AG04450 (cell line): ENCODE results near the gene NFASC. TPM values are rescaled to one million over a fixed set of nuclear protein-coding genes. Genes with fewer than 3 reads are reported as not detected.

Experiments
- CTCF ChIA-PET: fragments of 300-600, 350-600 bp; formaldehyde crosslinking; extraction: SDS; loops from one replicate; lab custom pipeline; 2022; ENCODE audit warnings: antibody characterized with exemption, inconsistent platforms; lab: Charles Lee
- POLR2A ChIA-PET: fragments of 350-600 bp; formaldehyde crosslinking; extraction: SDS; loops from one replicate; lab custom pipeline; 2021; ENCODE audit warnings: antibody characterized with exemption, inconsistent platforms; lab: Yijun Ruan, JAX
- DNase-seq: peaks from one replicate; pipeline ENCODE4 v3.0.0-alpha.2; 2011; ENCODE audit warnings: low read depth, low spot score
- H3K27ac ChIP-seq: one replicate; pipeline ENCODE4 v1.5.1; 2012; ENCODE audit warnings: low read depth, low read length, control low read depth
- H3K27me3 ChIP-seq: one replicate; pipeline ENCODE4 v1.6.0; 2012; ENCODE audit warnings: low read length; ENCODE audit not compliant: control insufficient read depth, insufficient read depth
- H3K4me3 ChIP-seq: 2 replicates; pipeline ENCODE4 v1.5.1; 2011; ENCODE audit warnings: mild to moderate bottlenecking, low read depth, low read length, control low read depth
- H3K9me3 ChIP-seq: 2 replicates; pipeline ENCODE4 v1.5.1; 2012; ENCODE audit warnings: low read length; ENCODE audit not compliant: control insufficient read depth, insufficient read depth
- CTCF ChIP-seq: IDR thresholded peaks from 2 replicates; pipeline ENCODE4 v1.5.1; 2011; ENCODE audit warnings: low read depth, low read length, control low read depth, inconsistent platforms
- polyA plus RNA-seq: library from polyadenylated mRNA; depleted of rRNA; stranded (reverse); fragments of >200 nt; gene quantifications from 2 replicates; pipeline ENCODE4 v1.2.3, GENCODE V29; 2011

Gene NFASC
- polyA plus RNA-seq, 1 experiment: 1.8 TPM

- H3K27me3 ChIP-seq: peaks cover 8% of the 10 kb centered on the region
- H3K9me3 ChIP-seq: no peaks in the 10 kb centered on the region
- no peak for TF ChIP-seq CTCF
- no peak overlapping the region for H3K27ac ChIP-seq
- CTCF ChIA-PET: interaction anchor here (1.2 kb wide), 1 partner anchor 130 kb away, joined by 3 read pairs; no protein-coding TSS in a partner anchor
- POLR2A ChIA-PET: no interaction called here
- no peak overlapping the region for H3K4me3 ChIP-seq
- no peak for DNase-seq
These were observed 66.1 kb downstream of the NFASC start for GRCh38 chr1:204936765-204937164.

DNA sequence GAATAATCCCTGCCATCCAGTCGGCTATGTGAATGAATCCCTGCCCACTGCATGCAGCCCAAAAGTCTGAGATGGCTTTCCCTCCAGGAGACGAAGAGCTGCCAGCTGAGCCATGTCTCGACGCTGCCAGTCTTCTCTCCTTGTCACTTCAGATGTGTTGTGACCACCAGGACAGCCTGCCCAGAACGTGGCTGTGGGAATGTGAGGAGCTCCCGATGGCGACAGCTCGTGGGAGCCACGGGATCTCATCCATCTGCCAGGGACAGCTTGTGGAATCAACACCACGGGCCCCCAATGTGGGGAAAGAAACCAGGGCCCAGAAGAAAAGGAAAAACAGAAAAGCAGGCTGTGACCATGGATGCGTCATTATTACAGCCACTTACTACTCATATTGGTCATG is 67.2 kb downstream of the NFASC start:
- DNase-seq: no peak
- peaks cover 12% of the 10 kb centered on the region for H3K27me3 ChIP-seq
- CTCF ChIA-PET: interaction anchor here (1.7 kb wide), 1 partner anchor 131 kb away, joined by 4 read pairs; no protein-coding TSS in a partner anchor
- H3K4me3 ChIP-seq: no peak overlapping the region
- no peak overlapping the region for H3K27ac ChIP-seq
- no peak for TF ChIP-seq CTCF
- H3K9me3 ChIP-seq: no peaks in the 10 kb centered on the region
- POLR2A ChIA-PET: no interaction called here

- ChIA-PET POLR2A (no interaction called here), CTCF (interaction anchor here (1.6 to 2.8 kb wide), 2 partner anchors 121 to 133 kb away, joined by 6 to 16 read pairs; no protein-coding TSS in a partner anchor)
- H3K9me3 ChIP-seq: no peaks in the 10 kb centered on the region
- no peak overlapping the region for H3K27ac ChIP-seq
- no peak for TF ChIP-seq CTCF
- DNase-seq: no peak
- no peak overlapping the region for H3K4me3 ChIP-seq
- H3K27me3 ChIP-seq: peaks cover 17% of the 10 kb centered on the region
These were observed 69.9 kb downstream of the NFASC start for GRCh38 chr1:204940591-204940990.

- POLR2A ChIA-PET: no interaction called here
- peaks cover 17% of the 10 kb centered on the region for H3K27me3 ChIP-seq
- CTCF ChIA-PET: interaction anchor here (0.6 to 2.8 kb wide), 9 partner anchors 12 to 1925 kb away, joined by 3 to 16 read pairs (median 4); no protein-coding TSS in a partner anchor
- TF ChIP-seq CTCF: peak; percentile 75
- DNase-seq: no peak
- H3K9me3 ChIP-seq: no peaks in the 10 kb centered on the region
- H3K4me3 ChIP-seq: no peak overlapping the region
- H3K27ac ChIP-seq: no peak overlapping the region
These were observed 71.0 kb downstream of the NFASC start for GRCh38 chr1:204941421-204942338.

DNA sequence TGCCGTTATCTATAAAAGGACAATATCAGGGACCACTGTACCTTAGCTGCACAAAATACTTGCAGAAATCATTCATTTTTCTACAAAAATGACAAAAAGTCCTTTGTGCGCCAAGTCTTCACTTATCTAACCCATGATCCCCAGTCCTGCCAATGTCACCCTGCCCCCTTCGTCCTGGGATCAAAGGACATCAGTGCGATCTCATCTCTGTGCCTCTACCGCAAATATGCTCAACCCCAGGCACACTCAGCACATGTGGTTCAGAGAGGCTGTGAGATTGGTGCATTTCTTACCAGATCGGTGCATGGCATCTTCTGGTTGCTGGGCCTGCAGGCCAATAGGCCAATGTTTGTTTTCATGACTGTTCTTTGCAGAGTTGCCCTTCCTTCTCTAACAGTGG is 72.8 kb downstream of the NFASC start:
- no peaks in the 10 kb centered on the region for H3K9me3 ChIP-seq
- DNase-seq: no peak
- peaks cover 10% of the 10 kb centered on the region for H3K27me3 ChIP-seq
- TF ChIP-seq CTCF: no peak
- ChIA-PET POLR2A (no interaction called here), CTCF (interaction anchor here (0.9 to 2.8 kb wide), 2 partner anchors 118 to 135 kb away, joined by 3 to 16 read pairs; no protein-coding TSS in a partner anchor)
- no peak overlapping the region for H3K4me3 ChIP-seq
- no peak overlapping the region for H3K27ac ChIP-seq
